Epithelial cell of prostate (primary cell): ENCODE data around the gene ITPK1.

Experiments
- DNase-seq: peaks from one replicate; pipeline ENCODE4 v3.0.0-alpha.2; 2011; ENCODE audit warnings: low read depth, low spot score
- H3K27ac ChIP-seq: fragments of 450-650 bp; 2 replicates; pipeline ENCODE4 v1.5.1; 2017; ENCODE audit warnings: mild to moderate bottlenecking

ITPK1 gene

GRCh38 chr14:92984082-92984788, 131.5 kb downstream of the ITPK1 start:
- no peak for DNase-seq
- H3K27ac ChIP-seq = no peak overlapping the region

- no peak for DNase-seq
- no peak overlapping the region for H3K27ac ChIP-seq
Observed at GRCh38 chr14:92982956-92983355, 132.8 kb downstream of the ITPK1 start.

GRCh38 chr14:92981726-92982125, 134.0 kb downstream of the ITPK1 start:
- no peak overlapping the region for H3K27ac ChIP-seq
- no peak for DNase-seq

- H3K27ac ChIP-seq = no peak overlapping the region
- no peak for DNase-seq
Observed at GRCh38 chr14:92980866-92981265, 134.9 kb downstream of the ITPK1 start.

- DNase-seq = no peak
- H3K27ac ChIP-seq = no peak overlapping the region
Observed at GRCh38 chr14:92978229-92979021, 137.3 kb downstream of the ITPK1 start.

GRCh38 chr14:92976268-92976667, 139.5 kb downstream of the ITPK1 start:
- no peak overlapping the region for H3K27ac ChIP-seq
- no peak for DNase-seq

GRCh38 chr14:92974541-92975345, 141.0 kb downstream of the ITPK1 start:
- DNase-seq = no peak
- no peak overlapping the region for H3K27ac ChIP-seq

GRCh38 chr14:92973798-92974372, 141.8 kb downstream of the ITPK1 start:
- H3K27ac ChIP-seq = no peak overlapping the region
- no peak for DNase-seq

- H3K27ac ChIP-seq = no peak overlapping the region
- no peak for DNase-seq
Observed at GRCh38 chr14:92973261-92973797, 142.4 kb downstream of the ITPK1 start.

GRCh38 chr14:92971601-92972180, 144.0 kb downstream of the ITPK1 start:
- no peak for DNase-seq
- no peak overlapping the region for H3K27ac ChIP-seq

- DNase-seq = no peak
- no peak overlapping the region for H3K27ac ChIP-seq
Observed at GRCh38 chr14:92970271-92970670, 145.5 kb downstream of the ITPK1 start.

GRCh38 chr14:92969871-92970270, 145.9 kb downstream of the ITPK1 start:
- DNase-seq = no peak
- H3K27ac ChIP-seq = no peak overlapping the region

GRCh38 chr14:92969430-92969829, 146.3 kb downstream of the ITPK1 start:
- no peak for DNase-seq

GRCh38 chr14:92968291-92969020, 147.3 kb downstream of the ITPK1 start:
- no peak overlapping the region for H3K27ac ChIP-seq
- DNase-seq = no peak

More at GRCh38 chr14:92969430-92969829, 146.3 kb downstream of the ITPK1 start:
- no peak overlapping the region for H3K27ac ChIP-seq

- no peak for DNase-seq
- no peak overlapping the region for H3K27ac ChIP-seq
Observed at GRCh38 chr14:92967346-92967926, 148.3 kb downstream of the ITPK1 start.

GRCh38 chr14:92965281-92965680, 150.4 kb downstream of the ITPK1 start:
- H3K27ac ChIP-seq = no peak overlapping the region
- no peak for DNase-seq

GRCh38 chr14:92964124-92965109, 151.3 kb downstream of the ITPK1 start:
- DNase-seq = no peak
- H3K27ac ChIP-seq = no peak overlapping the region
